ENCODE data around the gene ZCCHC17.

DNA sequence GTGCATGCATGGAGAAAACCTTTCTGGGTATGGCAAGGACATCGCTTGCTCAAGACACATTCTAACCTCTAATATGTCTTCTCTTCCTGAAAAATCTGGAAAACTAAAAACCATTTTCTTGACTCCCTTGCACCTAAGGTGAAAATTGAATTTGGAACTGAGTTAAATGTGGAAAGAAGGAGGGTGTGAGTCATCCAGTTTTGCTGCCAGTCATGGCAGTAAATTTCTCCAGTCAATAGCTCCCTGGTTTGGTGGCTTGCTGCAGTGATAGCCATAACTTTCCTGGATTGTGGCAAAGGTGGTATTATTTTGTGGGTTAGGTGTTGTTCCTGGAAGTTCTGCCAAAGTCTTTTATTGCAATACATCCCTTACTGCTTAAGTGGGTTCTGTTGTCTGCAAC, 2.5 kb downstream of the ZCCHC17 start:
- TF ChIP-seq, protein P1, sequence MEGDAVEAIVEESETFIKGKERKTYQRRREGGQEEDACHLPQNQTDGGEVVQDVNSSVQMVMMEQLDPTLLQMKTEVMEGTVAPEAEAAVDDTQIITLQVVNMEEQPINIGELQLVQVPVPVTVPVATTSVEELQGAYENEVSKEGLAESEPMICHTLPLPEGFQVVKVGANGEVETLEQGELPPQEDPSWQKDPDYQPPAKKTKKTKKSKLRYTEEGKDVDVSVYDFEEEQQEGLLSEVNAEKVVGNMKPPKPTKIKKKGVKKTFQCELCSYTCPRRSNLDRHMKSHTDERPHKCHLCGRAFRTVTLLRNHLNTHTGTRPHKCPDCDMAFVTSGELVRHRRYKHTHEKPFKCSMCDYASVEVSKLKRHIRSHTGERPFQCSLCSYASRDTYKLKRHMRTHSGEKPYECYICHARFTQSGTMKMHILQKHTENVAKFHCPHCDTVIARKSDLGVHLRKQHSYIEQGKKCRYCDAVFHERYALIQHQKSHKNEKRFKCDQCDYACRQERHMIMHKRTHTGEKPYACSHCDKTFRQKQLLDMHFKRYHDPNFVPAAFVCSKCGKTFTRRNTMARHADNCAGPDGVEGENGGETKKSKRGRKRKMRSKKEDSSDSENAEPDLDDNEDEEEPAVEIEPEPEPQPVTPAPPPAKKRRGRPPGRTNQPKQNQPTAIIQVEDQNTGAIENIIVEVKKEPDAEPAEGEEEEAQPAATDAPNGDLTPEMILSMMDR (IDR thresholded peaks at IDR 0.05), result no peak
- no peak for TF ChIP-seq EZH2 (IDR thresholded peaks at IDR 0.05)
